Measurements from ENCODE around the gene STRBP. TPM values are rescaled to one million over a fixed set of nuclear protein-coding genes. Genes with fewer than 3 reads are reported as not detected.

Gene STRBP
- total RNA-seq, 1 experiment from 2014 or later, result 40.3 TPM

GRCh38 chr9:123269281-123269680, 895 bp upstream of the STRBP start:
- no peak for TF ChIP-seq CTCF (IDR thresholded peaks at IDR 0.05)
- no peak for TF ChIP-seq TCF7L2 (IDR thresholded peaks at IDR 0.05; ENCODE audit: low read depth, low read length)
- TF ChIP-seq SIN3A (IDR thresholded peaks at IDR 0.05; ENCODE audit: borderline replicate concordance, insufficient read depth, low read depth, low read length), result no peak
- TF ChIP-seq POLR2AphosphoS5 (IDR thresholded peaks at IDR 0.05; ENCODE audit: low read depth, low read length), result no peak
- TF ChIP-seq REST (IDR thresholded peaks at IDR 0.05; ENCODE audit: insufficient read depth in 1 of 2, low read depth in 2 of 2, low read length in 1 of 2), result no peak
- no peaks in the 10 kb centered on the region for H3K27me3 ChIP-seq (ENCODE audit: control insufficient read depth, insufficient read depth, low read length)
- in situ Hi-C loops (cut with HindIII; ENCODE audit: low pct_unique_long_range_greater_than_20kb, low sequenced_read_pairs), result no loop called here
- H3K4me1 ChIP-seq (ENCODE audit: control insufficient read depth, insufficient read depth, low read length), result 0 out of 2 replicates have a peak, but pooled peaks cover 3% of the 10 kb centered on the region
- peak overlapping the region; percentile 63; the same call in 1 of the 2 replicates for H3K27ac ChIP-seq (ENCODE audit: low read length)
- no peak for ATAC-seq
- POLR2A ChIA-PET, result no interaction called here
- DNase-seq (ENCODE audit: low read depth, low spot score), result no peak
- CTCF ChIA-PET, result interaction anchor here (1.0 kb wide), 1 partner anchor 28 kb away, joined by 10 read pairs; no protein-coding TSS in a partner anchor
- H3K4me3 ChIP-seq (ENCODE audit: low read depth in 2 of 2, low read length in 2 of 2), result peak overlapping the region; percentile 55 to 70
- BruUV-seq (replicated peaks), result no TSS peak
- intact Hi-C loops (cut with micrococcal nuclease; ENCODE audit: unreplicated experiment), result no loop called here
- H3K9me3 ChIP-seq (ENCODE audit: control insufficient read depth, insufficient read depth, low read depth, low read length), result no peaks in the 10 kb centered on the region
- no peaks in the 10 kb centered on the region; the same call in 1 of the 2 replicates for H3K36me3 ChIP-seq (ENCODE audit: control insufficient read depth, insufficient read depth, low read length)

GRCh38 chr9:123268199-123268464, 254 bp downstream of the STRBP start:
- ATAC-seq (peak; percentile 59), DNase-seq (ENCODE audit: low read depth, low spot score) (no peak)
- in situ Hi-C loops (cut with HindIII; ENCODE audit: low pct_unique_long_range_greater_than_20kb, low sequenced_read_pairs), result no loop called here
- intact Hi-C loops (cut with micrococcal nuclease; ENCODE audit: unreplicated experiment), result no loop called here
- Histone ChIP-seq H3K27ac (ENCODE audit: low read length) (peak overlapping the region; percentile 44; the same call in 1 of the 2 replicates), H3K36me3 (ENCODE audit: control insufficient read depth, insufficient read depth, low read length) (no peaks in the 10 kb centered on the region; the same call in 1 of the 2 replicates), H3K9me3 (ENCODE audit: control insufficient read depth, insufficient read depth, low read depth, low read length) (no peaks in the 10 kb centered on the region), H3K4me1 (ENCODE audit: control insufficient read depth, insufficient read depth, low read length) (0 out of 2 replicates have a peak, but pooled peaks cover 3% of the 10 kb centered on the region), H3K27me3 (ENCODE audit: control insufficient read depth, insufficient read depth, low read length) (no peaks in the 10 kb centered on the region), H3K4me3 (ENCODE audit: low read depth in 2 of 2, low read length in 2 of 2) (peak overlapping the region; percentile 63 to 70)
- no peak for TF ChIP-seq TCF7L2 (IDR thresholded peaks at IDR 0.05; ENCODE audit: low read depth, low read length)
- no peak for TF ChIP-seq SIN3A (IDR thresholded peaks at IDR 0.05; ENCODE audit: borderline replicate concordance, insufficient read depth, low read depth, low read length)
- TF ChIP-seq REST (IDR thresholded peaks at IDR 0.05; ENCODE audit: insufficient read depth in 1 of 2, low read depth in 2 of 2, low read length in 1 of 2), result no peak
- no peak for TF ChIP-seq POLR2AphosphoS5 (IDR thresholded peaks at IDR 0.05; ENCODE audit: low read depth, low read length)
- no peak for TF ChIP-seq CTCF (IDR thresholded peaks at IDR 0.05)
- BruUV-seq (replicated peaks), result no TSS peak
- CTCF ChIA-PET, result interaction anchor here (1.0 kb wide), 1 partner anchor 29 kb away, joined by 10 read pairs; no protein-coding TSS in a partner anchor
- POLR2A ChIA-PET, result no interaction called here

Data from Panc1 (cell line).